HG02642 (cell line): ENCODE data around the gene LCAT.

Source experiments
- ATAC-seq: cut with Tn5 transposase; IDR thresholded peaks from one replicate; pipeline ENCODE4 v1.9.1; 2021; ENCODE audit warnings: mild to moderate bottlenecking; ENCODE audit not compliant: unreplicated experiment, poor library complexity

The LCAT gene

DNA sequence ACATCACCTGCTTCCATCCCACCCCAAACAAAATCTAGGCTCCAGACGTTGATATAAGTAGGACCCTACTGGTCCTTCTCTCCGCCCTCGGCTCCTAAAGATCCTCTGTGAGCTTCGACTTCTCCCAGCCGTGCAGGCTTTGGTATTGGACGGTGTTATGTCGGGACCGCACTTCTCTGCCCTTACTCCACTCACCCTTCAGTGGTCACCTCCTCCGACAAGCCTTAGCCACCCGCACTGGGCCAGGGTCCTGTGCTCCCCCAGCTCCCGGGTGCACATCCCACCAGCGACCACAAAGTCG lies 8.9 kb downstream of the LCAT start:
- no peak for ATAC-seq

DNA sequence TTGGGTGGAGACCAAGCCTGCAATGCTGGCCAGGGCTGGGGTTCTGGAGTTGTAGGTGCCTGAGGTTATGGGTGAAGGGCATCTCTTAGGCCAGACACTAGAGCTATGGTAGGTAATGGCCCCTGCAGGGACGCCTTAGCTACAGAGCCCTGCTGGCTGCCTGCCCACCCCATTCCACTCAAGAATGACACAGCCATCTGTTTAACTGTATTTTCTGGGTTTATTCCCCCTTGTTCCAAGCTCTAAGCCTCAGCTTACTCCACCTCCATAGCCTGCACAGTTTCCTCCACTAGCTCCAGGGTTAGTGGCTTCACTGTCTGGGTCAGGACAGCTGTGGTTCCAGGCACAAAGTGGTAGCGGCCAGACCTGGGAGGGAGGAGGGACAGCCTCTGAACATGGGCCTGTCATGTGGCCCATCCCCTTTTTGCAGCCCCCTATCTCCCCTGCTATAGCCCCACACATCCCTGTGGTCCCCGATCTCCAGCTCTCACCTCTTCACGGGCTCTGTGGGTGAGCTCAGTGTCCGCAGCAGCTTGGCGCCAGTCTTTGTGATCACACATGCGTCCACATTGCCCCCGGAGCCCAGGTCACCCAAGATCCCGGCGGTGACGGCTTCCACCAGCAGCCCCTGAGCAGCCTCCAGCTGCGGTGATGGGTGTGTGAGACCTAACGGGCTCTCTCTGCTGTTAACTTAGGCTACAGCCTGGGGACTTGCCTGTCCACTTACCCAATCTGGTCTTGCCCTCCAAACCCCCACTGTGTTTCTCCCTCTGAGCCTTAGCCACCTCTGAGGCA lies 9.4 kb downstream of the LCAT start:
- ATAC-seq: no peak

DNA sequence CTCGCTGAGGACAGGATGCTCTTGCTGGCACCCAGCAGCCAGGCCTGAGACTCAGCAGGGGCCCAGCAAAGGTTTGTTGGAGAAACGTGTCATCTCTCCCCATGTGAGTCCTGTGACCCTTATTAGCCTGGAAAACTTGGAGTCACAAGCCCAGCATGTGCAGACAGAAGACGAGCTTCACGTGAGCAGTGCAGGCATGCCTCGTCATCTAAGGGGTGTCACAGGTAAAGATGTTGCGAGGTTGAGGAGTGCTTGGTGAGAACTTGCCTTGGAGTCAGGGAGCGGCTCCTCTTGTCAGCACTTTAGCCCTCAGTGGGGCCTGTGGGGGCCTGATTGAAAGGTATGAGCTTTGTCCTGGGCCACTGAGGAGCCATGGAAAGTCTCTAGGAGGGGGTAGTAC lies 10.1 kb downstream of the LCAT start:
- ATAC-seq: no peak

DNA sequence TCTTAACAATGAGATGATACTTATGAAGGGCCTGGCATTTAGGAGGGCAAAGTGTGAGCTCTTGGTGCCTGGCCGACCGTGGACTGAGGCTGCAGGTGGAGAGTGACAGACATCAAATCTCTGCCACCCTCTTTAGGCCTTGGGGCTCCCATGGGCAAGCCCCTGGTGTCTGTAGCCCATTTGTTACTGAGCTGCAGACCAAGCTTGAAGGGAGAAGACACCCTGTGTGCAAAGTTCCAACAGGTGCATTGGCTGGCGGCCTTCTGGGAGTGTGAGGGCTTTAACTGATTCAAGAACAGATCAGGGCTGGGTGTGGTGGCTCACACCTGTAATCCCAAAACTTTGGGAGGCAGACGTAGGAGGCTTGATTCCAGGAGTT lies 11.5 kb downstream of the LCAT start:
- ATAC-seq: no peak

DNA sequence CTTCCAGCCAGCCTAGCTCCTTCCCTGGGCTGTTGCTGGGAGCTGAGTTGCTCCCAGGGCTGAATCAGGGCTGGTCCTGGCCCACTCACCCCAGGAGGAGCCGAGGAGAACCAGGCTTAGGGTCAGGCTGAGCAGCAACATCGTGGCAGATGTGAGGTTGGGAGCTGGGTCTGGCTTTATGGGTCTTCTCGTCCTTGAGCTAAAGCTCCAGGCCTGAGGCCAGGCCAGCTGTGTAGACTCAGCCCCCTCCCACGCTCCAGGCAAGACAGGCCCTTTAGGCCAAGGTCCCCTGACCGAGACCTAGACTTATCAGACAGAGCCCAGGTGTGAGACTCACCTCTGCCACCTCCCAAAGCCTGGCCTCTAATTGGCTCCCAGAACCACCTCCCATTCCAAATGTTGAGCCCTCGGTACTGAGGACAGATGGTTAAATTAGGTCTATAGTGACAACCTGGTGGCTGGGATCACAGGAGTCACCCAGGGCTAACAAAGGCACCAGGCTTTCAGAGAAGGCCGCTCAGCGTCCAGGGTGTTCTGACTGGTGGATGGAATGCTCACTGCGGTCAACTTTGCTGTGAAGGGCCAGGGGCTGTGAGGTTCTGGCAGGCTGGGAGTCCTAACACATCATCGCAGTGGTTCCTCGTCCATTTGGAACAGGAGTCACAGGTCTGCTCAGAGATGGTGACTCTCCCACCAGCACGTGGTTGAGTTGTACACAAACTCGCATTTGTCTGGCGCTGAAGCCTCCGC lies 12.0 kb downstream of the LCAT start, which contains the start of gene CTRL:
CTRL (minus strand) TSS at position 151 of the 750 bp plus-strand sequence; CDS start at position 141, 10 bp downstream.
- no peak for ATAC-seq

DNA sequence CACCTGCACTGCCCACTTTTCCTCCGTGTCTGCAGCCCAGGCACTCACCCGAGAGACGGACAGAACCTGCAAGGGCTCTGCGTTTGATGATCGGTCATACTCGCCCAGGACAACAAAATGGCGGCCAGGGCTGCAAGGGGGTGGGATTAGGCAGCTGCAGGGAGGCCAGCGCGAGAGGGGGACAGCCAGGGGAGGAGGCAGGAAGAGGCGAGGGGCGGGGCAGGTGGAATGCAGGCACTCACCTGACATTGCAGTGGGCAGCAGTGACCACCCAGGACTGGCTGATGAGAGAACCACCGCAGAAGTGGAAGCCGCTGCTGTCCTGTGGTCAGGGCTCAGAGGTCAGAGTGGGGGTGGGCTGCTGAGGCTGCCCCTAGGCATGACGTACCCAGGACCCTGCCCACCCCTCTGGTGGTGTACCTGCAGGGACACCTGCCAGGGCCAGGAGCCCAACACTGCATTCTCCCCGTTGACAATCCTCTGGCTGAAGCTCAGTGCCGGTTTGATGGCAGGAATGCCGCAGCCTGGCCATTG lies 13.2 kb downstream of the LCAT start:
- ATAC-seq: no peak

DNA sequence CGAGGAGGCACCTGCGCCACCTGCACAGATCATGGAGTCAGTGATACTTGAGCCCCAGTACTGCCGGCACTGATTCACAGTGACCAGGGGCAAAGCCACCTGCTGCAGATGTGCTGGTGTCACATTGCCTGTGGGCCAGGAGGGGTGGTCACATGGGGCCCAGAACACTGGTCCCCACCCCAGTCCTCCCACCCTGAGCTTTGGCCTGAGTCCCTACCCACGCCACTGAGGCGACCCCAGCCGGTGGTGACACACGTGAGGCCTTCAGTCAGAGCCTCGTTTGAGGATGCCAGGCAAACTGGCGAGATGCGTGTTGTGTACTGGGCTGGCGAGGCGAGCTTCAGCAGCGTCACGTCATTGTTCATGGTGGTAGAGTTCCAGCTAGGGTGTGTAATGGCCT lies 13.7 kb downstream of the LCAT start:
- ATAC-seq: no peak

DNA sequence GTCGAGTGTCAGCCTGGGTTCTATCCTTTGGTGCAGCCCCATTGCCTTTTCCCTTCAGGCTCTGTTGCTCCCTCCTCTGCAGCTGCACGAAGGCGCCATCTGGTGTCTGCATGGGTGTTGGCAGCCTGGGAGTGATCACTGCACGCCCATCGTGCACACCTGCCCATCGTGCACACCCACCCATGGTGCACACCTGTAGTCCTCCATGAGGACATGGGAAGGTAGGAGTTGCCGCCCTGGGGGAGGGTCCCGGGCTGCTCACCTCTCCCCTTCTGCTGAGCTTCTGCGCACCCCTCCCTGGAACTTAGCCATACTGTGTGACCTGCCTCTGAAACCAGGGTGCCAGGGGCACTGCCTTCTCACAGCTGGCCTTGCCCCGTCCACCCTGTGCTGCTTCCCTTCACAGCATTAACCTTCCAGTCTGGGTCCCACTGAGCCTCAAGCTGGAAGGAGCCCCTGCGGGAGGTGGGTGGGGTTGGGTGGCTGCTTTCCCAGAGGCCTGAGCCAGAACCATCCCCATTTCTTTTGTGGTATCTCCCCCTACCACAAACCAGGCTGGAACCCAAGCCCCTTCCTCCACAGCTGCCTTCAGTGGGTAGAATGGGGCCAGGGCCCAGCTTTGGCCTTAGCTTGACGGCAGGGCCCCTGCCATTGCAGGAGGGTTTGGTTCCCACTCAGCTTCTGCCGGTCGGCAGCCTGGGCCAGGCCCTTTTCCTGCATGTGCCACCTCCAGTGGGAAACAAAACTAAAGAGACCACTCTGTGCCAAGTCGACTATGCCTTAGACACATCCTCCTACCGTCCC lies 15.2 kb downstream of the LCAT start:
- ATAC-seq: peak; percentile 53

DNA sequence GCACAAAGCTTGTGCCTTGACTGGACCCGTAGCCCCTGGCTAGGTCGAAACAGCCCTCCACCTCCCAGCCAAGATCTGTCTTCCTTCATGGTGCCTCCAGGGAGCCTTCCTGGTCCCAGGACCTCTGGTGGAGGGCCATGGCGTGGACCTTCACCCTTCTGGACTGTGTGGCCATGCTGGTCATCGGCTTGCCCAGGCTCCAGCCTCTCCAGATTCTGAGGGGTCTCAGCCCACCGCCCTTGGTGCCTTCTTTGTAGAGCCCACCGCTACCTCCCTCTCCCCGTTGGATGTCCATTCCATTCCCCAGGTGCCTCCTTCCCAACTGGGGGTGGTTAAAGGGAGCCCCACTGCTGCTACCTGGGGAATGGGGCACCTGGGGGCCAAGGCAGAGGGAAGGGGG lies 15.8 kb downstream of the LCAT start:
- ATAC-seq: no peak

DNA sequence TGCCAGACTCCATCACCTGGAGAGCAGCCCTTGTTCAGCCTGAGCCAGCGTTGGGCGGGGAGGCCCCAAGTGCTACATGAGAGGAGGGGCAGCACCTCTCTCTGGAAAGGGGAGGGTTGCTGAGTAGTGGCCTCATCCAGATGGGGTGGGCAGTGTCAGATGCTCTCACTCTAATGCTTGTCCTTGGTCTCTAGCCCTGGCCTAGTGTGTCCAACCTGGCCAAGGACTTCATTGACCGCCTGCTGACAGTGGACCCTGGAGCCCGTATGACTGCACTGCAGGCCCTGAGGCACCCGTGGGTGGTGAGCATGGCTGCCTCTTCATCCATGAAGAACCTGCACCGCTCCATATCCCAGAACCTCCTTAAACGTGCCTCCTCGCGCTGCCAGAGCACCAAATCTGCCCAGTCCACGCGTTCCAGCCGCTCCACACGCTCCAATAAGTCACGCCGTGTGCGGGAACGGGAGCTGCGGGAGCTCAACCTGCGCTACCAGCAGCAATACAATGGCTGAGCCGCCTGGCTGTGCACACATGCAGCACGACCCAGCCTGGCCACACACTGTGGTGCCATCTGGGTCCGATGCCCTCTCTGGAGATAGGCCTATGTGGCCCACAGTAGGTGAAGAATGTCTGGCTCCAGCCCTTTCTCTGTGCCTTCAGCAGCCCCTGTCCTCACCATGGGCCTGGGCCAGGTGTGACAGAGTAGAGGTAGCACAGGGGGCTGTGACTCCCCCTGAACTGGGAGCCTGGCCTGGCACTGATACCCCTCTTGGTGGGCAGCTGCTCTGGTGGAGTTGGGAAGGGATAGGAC lies 16.6 kb downstream of the LCAT start:
- ATAC-seq: no peak

DNA sequence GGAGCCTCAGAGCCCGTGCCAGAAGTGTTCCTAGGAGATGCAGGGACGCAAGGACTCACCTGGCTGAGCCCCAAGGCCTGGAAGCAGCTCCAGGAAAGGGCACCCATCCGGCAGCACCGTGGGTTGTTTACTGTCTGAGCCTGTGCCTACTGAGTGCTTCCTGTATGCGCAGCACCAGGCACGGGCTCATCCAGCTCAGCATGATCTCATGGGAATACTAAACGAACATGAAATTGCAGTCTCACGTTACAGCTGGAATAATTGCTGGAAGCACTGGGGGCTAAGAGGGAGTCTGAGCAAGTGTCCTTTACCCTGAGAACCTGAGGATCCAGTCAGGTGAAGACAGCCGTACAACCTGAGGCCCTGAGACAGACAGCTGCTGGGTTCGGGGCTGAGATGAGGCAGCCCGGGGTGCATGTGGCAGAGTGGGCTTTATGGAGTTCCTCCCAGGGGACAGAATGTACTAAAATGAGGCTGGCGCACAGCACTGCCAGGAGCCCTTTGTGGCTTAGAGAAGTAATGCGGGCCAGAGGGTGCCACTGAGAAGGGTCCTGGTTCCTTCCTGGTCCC lies 17.7 kb downstream of the LCAT start:
- ATAC-seq: no peak

DNA sequence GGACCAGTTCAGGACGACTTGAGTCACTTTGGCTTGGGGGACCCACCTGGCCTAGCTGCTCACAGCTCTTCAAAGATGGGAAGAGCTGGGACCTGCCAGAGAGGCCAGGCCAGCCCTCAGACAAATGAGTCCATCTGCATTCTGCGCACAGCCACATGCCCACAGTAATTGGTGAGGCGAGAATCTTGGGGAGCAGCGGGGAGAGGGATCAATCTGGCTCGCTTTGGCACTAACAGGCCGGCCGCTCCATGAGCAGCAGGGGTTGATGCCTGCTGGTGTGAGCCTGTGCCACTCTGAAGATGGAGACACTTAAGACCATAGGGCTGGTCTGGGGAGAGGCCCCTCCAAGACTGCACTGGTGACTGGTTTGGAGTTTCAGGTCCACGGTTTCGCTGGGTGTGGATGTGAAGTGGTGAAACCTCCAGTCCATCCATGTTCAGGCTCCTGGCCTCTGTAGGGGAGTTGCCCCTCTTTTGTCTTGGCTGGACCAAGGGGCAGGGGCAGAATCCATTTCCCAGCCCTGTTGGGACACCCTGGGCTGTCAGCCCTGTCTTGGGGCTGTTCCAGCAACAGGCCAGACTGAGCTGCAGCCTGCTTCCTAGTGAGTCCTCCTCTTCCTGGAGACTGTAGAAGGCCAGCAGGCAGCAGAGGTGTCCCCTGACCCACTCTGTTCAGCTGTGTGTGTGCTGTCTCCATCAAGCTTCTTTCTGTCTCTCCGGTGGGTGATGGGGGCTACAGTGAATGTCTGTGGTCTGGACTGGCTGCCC lies 19.6 kb downstream of the LCAT start:
- ATAC-seq: no peak

DNA sequence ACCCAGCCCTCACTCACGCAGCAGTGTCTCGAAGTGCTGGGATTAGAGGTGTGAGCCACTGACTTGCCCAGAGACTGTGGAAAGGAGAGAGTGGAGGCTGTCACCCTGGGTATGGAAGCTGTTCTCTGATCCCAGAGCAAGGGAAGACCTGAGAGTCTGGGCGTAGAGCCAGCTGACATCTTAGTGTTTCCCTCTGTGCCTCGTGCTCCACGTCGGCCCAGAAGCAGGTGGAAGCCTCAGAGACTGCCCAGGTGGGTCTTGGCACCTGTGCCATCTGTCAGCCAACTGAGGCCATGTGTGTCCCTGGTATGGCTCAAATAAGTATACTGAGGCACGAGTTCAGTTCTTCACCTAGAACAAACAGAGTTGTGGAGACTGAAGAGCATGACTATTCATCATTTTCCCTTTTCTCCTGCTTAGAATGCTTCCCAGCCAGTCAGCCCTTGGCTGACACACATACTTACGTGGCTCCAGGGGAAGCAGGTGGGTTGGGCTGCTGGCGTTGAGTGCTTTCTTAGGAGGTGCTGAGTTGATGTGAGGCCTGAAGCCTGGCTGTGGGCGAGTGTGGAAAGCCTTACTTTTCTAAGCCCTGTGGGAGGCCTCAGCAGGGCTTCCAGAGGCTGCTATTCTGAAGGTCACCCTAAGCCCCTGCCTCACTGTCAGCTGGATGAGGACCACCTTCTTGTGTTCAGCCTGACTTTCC lies 20.4 kb downstream of the LCAT start:
- ATAC-seq: no peak

DNA sequence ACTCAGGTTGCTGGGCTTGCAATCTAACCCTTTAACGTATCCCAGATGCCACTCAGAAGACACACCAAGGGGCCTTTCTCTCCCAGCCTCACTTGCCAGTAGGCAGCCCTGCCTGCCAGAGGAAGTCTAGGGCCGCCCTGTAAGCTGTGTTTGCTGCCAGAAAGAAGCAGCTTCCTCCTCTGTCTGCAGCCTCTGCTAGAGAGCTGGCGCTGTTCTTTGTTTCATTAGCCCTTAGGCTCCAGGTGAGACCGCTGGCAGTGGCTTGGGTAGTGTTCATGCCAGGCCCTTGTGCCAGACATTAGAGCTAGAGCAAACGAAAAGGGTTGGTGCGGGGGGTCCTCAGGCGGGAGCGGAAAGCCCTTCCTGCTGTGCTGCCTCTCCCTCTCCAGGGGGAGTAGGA lies 21.2 kb downstream of the LCAT start:
- ATAC-seq: no peak

DNA sequence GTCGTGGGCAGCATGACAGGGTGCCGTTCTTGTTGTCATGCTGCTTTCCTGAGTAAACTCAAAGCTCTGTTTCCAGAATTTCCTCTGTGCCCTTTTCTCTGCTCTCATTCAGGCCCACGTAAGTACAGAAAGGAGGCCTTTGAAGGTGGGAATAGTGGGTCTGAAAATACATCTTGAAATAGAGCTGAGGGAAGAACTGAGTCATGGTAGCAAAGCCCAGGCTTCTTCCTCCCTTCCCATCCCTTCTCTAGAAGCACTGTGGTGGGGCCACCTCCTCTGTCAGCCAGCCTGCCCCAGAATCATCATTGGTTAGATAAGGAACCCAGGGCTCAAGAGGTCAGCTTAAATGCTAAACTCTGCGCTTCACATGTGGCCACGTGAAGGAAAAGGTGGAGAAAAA lies 21.7 kb downstream of the LCAT start:
- no peak for ATAC-seq

DNA sequence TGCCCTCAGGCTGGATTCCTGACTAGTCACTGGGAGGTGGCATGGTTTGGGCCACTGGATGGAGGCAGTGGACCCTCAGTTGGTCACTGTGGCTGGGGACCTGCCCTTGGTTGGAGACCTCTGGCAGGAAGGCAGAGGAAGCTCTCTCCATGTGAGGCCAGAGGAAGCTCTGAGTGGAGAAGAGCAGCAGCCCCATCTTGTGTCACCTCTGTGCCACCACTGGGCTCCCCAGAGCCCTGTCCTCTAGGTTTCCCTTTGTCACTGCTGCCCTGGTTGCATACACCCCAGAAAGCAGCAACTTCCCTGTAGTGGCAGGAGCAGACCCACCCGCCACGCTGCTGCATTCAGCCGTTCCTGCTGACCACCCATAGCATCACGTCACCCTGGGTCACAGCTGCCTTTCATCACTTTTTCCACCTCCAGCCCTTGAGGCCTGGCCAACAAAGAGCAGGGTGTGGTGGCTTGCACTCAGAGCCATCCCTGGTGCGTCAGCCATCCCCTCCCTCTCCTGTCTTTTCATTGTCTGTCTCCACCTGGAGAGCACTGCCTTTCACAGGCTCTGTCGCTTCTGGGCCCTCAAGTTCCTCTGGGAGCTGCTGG lies 24.2 kb downstream of the LCAT start:
- no peak for ATAC-seq

DNA sequence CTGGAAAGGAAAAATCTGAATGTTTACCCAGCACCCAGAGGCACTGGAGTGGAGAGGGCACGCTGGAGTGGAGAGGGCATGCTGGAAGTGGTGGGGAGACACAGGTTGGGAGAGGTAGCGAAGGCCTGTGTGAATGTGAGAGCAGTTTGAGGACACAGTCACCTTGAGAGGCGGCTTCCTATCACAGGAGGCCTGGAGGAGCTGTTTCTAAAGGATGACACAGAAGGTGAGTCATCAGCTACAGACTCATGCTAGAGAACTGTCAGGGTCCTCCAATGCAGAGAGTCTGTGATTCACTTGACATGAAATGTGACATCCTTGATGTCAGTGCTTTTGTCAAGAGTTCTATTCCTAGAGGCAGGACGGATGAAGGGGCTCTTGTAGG lies 26.1 kb downstream of the LCAT start:
- no peak for ATAC-seq
